Myocyte (in vitro differentiated cells): ENCODE data around the gene ADAM33. TPM values are rescaled to one million over a fixed set of nuclear protein-coding genes. Genes with fewer than 3 reads are reported as not detected.
A peak's percentile ranks its signal among the peaks of the same experiment; 100 is the strongest.

Source experiments
- DNase-seq: peaks from one replicate; pipeline ENCODE4 v3.0.0-alpha.2; 2012; ENCODE audit warnings: low read depth
- total RNA-seq: library from RNA; depleted of rRNA; stranded (reverse); fragments of >200 nt; gene quantifications from 2 replicates; pipeline ENCODE4 v1.2.3, GENCODE V29; 2014

Gene ADAM33
- total RNA-seq, 1 donor from 2014 or later: 0.72 TPM

GRCh38 chr20:3707508-3707899 lies 25.7 kb upstream of the ADAM33 start:
- DNase-seq: no peak

- DNase-seq: peak; percentile 96
Measured at GRCh38 chr20:3706774-3707507, 25.1 kb upstream of the ADAM33 start.

GRCh38 chr20:3705970-3706739 lies 24.3 kb upstream of the ADAM33 start:
- no peak for DNase-seq

- DNase-seq: peak; percentile 51
Measured at GRCh38 chr20:3705491-3705969, 23.7 kb upstream of the ADAM33 start.

DNA sequence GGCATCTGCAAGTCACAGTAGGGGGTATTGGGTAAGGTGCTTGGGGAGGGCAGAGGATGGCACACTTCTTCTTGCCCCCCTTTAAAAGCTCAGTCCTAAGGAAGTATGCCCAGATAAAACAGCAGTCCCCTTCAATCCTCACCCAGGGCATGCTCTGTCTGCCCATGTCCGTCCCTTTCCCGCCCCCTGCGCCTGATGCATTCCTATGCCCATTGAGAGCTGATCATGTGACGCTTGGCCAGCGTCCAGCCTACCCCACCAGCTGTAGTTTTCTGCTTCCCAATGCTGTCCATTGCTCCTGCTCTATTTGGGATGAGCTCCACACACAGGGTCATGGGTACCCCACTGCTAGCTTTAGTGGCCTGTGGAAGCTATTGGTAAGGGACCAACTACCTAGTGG lies 22.3 kb upstream of the ADAM33 start:
- DNase-seq: peak; percentile 54

GRCh38 chr20:3702611-3703391 lies 21.0 kb upstream of the ADAM33 start:
- DNase-seq: no peak

DNA sequence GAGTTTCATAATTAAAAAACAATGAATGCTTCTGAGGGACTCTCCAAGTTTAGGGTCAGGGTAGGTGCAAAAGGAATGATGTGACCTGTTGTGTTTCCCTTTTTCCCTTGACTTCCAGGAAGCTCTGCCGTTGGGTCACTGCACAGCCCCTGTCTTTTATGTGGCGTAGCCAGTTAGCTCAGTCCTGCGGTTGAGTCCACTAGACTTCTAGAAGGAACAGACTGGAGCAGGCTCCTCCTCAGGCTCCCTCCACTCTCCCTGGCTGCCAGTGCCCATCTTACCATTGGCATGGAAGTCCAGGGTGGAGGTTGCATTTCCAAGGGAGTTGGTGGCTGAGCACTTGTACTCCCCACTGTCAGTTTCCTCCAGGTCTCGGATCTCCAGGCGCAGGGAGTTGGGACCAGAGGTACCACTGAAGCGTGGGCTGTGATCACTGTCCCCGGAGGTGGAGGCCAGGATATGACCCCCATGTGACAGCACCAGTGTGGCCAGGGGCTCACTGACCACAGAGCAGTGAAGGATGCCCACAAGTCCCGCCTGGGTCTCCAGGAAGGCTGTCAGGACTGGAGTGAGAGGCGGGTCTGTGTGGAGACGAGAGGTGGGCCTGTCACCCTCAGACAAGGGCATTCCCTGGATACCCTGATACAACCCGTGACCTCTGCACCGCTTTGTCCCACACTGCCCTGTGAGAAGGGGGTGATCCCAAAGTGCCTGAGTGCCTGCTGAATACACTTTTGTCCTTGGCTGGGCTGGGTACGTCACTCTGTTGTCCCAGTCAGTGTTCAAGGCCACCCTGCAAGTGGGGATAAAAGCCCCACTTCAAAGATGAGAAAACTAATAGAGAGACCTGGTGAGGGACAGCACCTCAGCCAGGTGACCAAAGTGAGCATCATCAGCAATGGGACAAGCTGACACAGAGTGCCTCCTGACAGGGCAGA lies 19.5 kb upstream of the ADAM33 start:
- no peak for DNase-seq

GRCh38 chr20:3699037-3699436 lies 17.2 kb upstream of the ADAM33 start:
- DNase-seq: peak; percentile 24

DNA sequence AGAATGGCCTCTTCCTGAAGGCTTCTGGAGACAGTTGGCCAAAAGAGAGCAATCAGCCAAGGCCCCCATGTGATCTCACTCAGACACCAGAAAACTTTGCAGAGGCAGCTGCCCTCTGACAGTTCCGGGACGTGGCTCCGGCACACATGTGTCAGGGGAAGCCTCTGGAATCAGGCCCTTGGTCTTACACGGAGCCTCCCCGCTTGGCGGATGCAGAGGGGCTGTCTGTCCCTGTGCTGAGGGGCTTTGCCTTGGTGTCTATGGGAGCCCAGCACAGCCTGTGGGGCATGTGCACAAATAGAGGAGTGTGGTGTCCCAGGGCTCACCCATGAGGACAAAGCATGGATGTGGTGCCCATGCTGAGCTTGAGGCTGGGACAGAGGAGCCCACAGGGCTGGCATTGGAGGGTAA lies 16.8 kb upstream of the ADAM33 start:
- peak; percentile 48 for DNase-seq

GRCh38 chr20:3697588-3698305 lies 15.9 kb upstream of the ADAM33 start:
- DNase-seq: peak; percentile 46

- no peak for DNase-seq
Measured at GRCh38 chr20:3696745-3697587, 15.2 kb upstream of the ADAM33 start.

- DNase-seq: no peak
Measured at GRCh38 chr20:3696200-3696599, 14.4 kb upstream of the ADAM33 start.

DNA sequence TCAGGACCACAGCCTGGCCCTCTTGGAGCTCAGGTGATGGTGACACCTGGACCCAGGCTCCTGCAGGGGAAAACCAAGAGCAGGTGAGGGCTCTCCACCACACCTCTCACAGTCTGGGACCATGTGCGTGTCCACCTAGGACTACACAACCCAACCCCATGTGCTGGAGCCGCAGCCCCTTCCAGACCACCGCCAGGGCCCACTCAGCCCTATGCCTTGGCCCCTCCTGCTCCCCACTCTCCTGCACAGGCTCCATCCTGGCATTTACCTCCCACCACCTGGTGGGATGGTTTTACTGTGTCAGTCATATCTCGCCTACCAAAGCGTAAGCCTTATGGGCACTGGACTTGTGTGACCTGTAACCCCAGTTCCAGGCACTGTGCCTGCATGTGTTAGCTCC lies 13.1 kb upstream of the ADAM33 start:
- no peak for DNase-seq

GRCh38 chr20:3693376-3693775 lies 11.6 kb upstream of the ADAM33 start:
- no peak for DNase-seq

DNA sequence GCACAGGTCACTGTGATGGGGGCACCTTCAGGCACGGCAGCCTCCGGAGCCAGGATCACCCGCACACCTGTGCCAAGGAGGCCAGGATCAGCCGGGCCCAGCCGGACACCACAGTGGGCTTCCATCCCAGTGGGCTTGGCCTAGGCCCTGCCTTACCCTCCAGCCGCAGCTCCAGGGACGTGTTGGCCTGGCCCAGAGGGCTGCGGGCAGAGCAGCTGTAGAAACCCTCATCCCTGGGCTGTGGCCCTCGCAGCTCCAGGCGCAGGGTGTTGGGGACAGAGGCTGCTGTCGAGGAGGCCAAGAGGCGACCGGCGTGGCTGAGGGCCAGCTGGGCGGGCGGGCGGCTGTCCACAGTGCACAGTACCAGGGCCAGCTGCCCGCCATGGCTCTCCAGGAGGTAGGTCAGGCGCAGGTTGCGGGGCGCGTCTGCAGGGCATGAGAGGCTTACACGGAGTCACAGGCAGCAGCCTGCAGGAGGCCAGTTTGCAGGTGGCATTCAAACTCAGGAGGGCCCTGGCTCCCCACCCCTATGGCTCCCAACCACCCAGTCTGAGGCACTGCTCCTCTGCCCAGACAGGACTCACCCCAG lies 11.0 kb upstream of the ADAM33 start:
- DNase-seq: peak; percentile 63

GRCh38 chr20:3691897-3692296 lies 10.1 kb upstream of the ADAM33 start:
- DNase-seq: no peak

- no peak for DNase-seq
Measured at GRCh38 chr20:3691306-3691705, 9.5 kb upstream of the ADAM33 start.

GRCh38 chr20:3690413-3690812 lies 8.6 kb upstream of the ADAM33 start:
- DNase-seq: no peak

- no peak for DNase-seq
Measured at GRCh38 chr20:3689978-3690377, 8.2 kb upstream of the ADAM33 start.
